GM12873 (cell line): ENCODE measurements around the gene CLDN2.

Source experiments
- CTCF ChIP-seq: IDR thresholded peaks from 2 replicates; pipeline ENCODE4 v1.5.1; 2012; ENCODE audit warnings: low read depth, mild to moderate bottlenecking, moderate library complexity, low read length, control low read depth; ENCODE audit not compliant: insufficient read depth; ENCODE audit errors: missing control alignments

Gene CLDN2

DNA sequence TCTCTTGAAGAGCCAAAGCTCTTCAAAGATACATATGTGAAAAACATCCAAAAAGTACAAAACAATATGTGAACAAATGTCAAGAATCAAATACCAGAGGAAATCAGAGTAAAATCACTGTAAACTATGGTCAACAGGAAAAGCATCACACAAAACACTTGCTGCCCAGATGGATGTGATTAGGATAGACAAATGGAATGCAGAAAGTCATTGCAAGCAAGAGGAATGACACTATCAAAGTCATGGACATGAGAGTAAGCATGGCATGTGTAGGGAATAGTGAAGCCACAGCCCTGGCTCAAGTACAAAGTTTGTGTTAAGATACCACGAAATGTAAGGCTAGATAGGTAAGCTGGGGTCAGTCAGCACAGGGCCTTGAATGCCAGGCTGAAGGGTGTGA lies 37.7 kb downstream of the CLDN2 start:
- TF ChIP-seq CTCF: no peak

DNA sequence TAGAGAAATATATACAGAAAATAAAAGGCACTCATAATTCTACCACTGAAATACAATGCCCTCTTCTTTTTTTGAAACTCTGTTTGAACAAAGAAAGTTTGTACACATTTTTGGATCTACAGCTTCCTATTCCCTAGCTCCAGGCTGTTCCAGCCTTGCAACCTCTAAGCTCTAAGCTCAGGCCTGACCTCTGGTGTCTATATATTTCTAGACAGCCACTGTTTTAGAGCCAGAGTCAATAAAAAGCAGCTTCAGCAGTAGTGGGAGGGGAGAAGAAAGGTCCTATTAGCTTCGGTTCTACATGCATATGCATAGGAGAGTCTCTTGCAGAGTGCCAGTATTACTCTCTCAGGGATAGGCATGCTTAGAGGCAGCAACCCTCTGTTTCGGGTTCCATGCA lies 39.7 kb downstream of the CLDN2 start:
- TF ChIP-seq CTCF: no peak

DNA sequence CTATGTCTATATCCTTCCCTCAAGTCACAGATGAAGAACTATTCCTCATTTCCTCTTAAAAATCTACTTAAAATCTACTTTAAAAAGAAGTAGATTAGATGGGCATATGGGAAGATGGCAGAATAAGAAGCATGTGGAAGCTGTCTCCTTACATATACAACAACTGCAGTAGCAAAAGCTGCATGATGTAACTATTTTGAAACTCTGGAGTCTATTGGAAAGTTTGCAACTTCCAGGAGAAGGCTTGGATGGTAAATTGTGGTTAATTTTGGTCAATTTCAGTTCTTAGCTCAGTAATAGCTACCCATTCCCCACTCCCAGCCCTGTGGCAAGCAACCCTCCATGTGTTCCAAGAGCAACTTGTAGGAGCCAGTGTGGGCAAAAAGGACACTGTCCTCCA lies 42.9 kb downstream of the CLDN2 start:
- TF ChIP-seq CTCF: no peak

GRCh38 chrX:106964290-106964689 lies 44.1 kb downstream of the CLDN2 start:
- TF ChIP-seq CTCF: no peak

- TF ChIP-seq CTCF: no peak
These were observed 52.7 kb downstream of the CLDN2 start for GRCh38 chrX:106972896-106973295.

DNA sequence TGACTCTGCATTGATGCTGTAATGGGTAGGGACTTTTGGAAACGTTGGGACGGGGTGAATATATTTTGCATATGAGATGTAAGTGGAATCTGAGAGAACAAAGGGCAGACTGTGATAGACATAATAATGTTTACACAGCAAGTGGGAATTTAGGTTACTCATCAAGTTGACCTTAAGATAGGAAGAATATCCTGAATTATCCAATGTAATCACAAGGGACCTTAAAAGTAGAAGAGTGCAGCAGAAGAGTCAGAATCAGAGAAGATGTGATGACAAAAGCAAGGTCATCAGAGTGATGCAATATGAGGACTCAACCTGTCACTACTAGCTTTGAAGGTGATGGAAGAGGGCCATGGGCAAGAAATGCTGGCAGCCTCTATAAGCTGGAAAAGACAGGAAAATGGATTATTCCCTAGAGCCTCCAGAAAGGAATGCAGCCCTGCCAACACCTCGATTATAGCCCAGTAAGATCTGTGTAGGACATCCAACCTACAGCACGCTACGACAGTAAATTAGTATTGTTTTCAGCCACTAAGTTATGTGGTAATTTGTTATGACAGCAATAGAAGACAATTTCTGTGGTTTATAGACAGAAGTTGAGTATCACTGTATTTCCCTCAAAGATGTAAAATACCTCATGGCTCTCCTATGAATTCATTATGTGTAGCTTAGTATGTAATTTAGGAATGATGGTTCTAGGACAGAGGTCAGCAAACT lies 53.4 kb downstream of the CLDN2 start:
- TF ChIP-seq CTCF: no peak

DNA sequence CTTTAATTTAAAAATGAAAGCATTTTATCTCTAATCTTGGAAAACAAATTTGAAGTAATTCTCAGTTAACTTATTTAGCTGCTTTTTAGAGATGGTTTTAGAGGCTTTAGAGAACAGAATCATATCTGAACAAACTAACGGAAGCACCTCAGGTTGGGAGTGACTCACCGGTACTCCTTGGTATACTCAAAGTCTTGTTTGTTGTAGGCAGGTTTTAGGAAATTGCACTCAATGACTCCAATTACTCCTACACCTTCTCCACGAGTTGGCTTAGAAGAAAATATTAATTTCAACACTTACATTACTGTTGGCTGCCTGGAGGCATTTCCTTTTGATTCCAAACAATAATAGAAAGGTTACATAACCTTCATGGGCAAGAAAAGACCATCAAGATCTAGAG lies 56.2 kb downstream of the CLDN2 start:
- no peak for TF ChIP-seq CTCF
